ENCODE data around the gene S100A9. TPM values are rescaled to one million over a fixed set of nuclear protein-coding genes. Genes with fewer than 3 reads are reported as not detected.

Gene S100A9
- polyA plus RNA-seq, 1 donor from 2014 or later: not detected

- no peak overlapping the region for H3K9ac ChIP-seq (ENCODE audit: low read length)
- no peaks in the 10 kb centered on the region for H3K9me2 ChIP-seq (ENCODE audit: insufficient read depth, low read length)
- TF ChIP-seq REST (IDR thresholded peaks at IDR 0.05; ENCODE audit: borderline replicate concordance): no peak
- no peak for TF ChIP-seq MXI1 (conservative IDR thresholded peaks at IDR 0.05; ENCODE audit: poor library complexity, severe bottlenecking)
- TF ChIP-seq TAF1 (IDR thresholded peaks at IDR 0.05; ENCODE audit: low read depth): no peak
- TF ChIP-seq SMC3 (conservative IDR thresholded peaks at IDR 0.05; ENCODE audit: poor library complexity): no peak
- no peak for TF ChIP-seq RAD21 (conservative IDR thresholded peaks at IDR 0.05)
- TF ChIP-seq POLR2AphosphoS5 (IDR thresholded peaks at IDR 0.05): no peak
- H3K4me2 ChIP-seq (ENCODE audit: low read length): no peak overlapping the region
- no peaks in the 10 kb centered on the region for H3K9me3 ChIP-seq (ENCODE audit: low read length)
- H3K27ac ChIP-seq (ENCODE audit: low read length): no peak overlapping the region
- no peaks in the 10 kb centered on the region for H3K36me3 ChIP-seq (ENCODE audit: insufficient read depth, low read length)
- no peak overlapping the region for H2AFZ ChIP-seq (ENCODE audit: low read depth, low read length)
- no peaks in the 10 kb centered on the region for H3K79me2 ChIP-seq (replicated peaks; ENCODE audit: insufficient read depth, low read length)
- H3K27me3 ChIP-seq (ENCODE audit: insufficient read depth, low read depth, low read length): no peaks in the 10 kb centered on the region
- no peak overlapping the region for H3K4me3 ChIP-seq (ENCODE audit: low read length)
- no peaks in the 10 kb centered on the region for H4K20me1 ChIP-seq (ENCODE audit: insufficient read depth)
- no peaks in the 10 kb centered on the region for H3F3A ChIP-seq (ENCODE audit: insufficient read depth, low read length, poor library complexity, severe bottlenecking)
Measured at GRCh38 chr1:153357076-153357852, 390 bp upstream of the S100A9 start.

GRCh38 chr1:153358691-153358975, 979 bp downstream of the S100A9 start:
- Histone ChIP-seq H3K9me2 (ENCODE audit: insufficient read depth, low read length) (no peaks in the 10 kb centered on the region), H3F3A (ENCODE audit: insufficient read depth, low read length, poor library complexity, severe bottlenecking) (no peaks in the 10 kb centered on the region), H3K9me3 (ENCODE audit: low read length) (no peaks in the 10 kb centered on the region), H4K20me1 (ENCODE audit: insufficient read depth) (no peaks in the 10 kb centered on the region), H3K4me2 (ENCODE audit: low read length) (no peak overlapping the region), H3K27ac (ENCODE audit: low read length) (no peak overlapping the region), H3K4me3 (ENCODE audit: low read length) (no peak overlapping the region), H3K79me2 (replicated peaks; ENCODE audit: insufficient read depth, low read length) (no peaks in the 10 kb centered on the region), H3K9ac (ENCODE audit: low read length) (no peak overlapping the region), H2AFZ (ENCODE audit: low read depth, low read length) (no peak overlapping the region), H3K27me3 (ENCODE audit: insufficient read depth, low read depth, low read length) (no peaks in the 10 kb centered on the region), H3K36me3 (ENCODE audit: insufficient read depth, low read length) (no peaks in the 10 kb centered on the region)
- TF ChIP-seq RAD21 (conservative IDR thresholded peaks at IDR 0.05): no peak
- TF ChIP-seq REST (IDR thresholded peaks at IDR 0.05; ENCODE audit: borderline replicate concordance): no peak
- no peak for TF ChIP-seq MXI1 (conservative IDR thresholded peaks at IDR 0.05; ENCODE audit: poor library complexity, severe bottlenecking)
- no peak for TF ChIP-seq POLR2AphosphoS5 (IDR thresholded peaks at IDR 0.05)
- TF ChIP-seq CTCF (IDR thresholded peaks at IDR 0.05; ENCODE audit: poor library complexity, severe bottlenecking): no peak
- TF ChIP-seq EP300 (conservative IDR thresholded peaks at IDR 0.05; ENCODE audit: poor library complexity, severe bottlenecking): no peak
- no peak for TF ChIP-seq TAF1 (IDR thresholded peaks at IDR 0.05; ENCODE audit: low read depth)
- no peak for TF ChIP-seq SMC3 (conservative IDR thresholded peaks at IDR 0.05; ENCODE audit: poor library complexity)

Data from neural cell (in vitro differentiated cells).